Lung (tissue), 12 donors: ENCODE results near the gene TMEM126A. TPM values are rescaled to one million over a fixed set of nuclear protein-coding genes. Genes with fewer than 3 reads are reported as not detected.

Experiments used
- ATAC-seq: fragments of 200-7000 bp; cut with Tn5 transposase; one replicate; pipeline ENCODE4 v1.9.1; 2020; ENCODE audit warnings: moderate number of reproducible peaks; ENCODE audit not compliant: insufficient read depth, low FRiP score
- DNase-seq, 3 donors: peaks; one replicate each; pipeline ENCODE4 v3.0.0-alpha.2; 2013 to 2017
- H3K27ac ChIP-seq, 2 donors: one replicate each; pipeline ENCODE4 v1.5.1; 2013; ENCODE audit warnings: mild to moderate bottlenecking in 2 of 2, moderate library complexity in 2 of 2, control low read depth in 1 of 2, inconsistent platforms in 1 of 2, low read depth in 1 of 2, low read length in 1 of 2
- H3K27me3 ChIP-seq, 3 donors: one replicate each; pipeline ENCODE4 v1.5.1; 2013; ENCODE audit warnings: low read length in 2 of 3; ENCODE audit not compliant: control insufficient read depth in 3 of 3, insufficient read depth in 3 of 3
- H3K36me3 ChIP-seq, 4 donors: one replicate each; pipeline ENCODE4 v1.5.1; 2013; ENCODE audit warnings: low read length in 4 of 4, mild to moderate bottlenecking in 1 of 4, moderate library complexity in 1 of 4; ENCODE audit not compliant: control insufficient read depth in 4 of 4, insufficient read depth in 4 of 4
- H3K4me1 ChIP-seq, 5 donors: one replicate each; pipeline ENCODE4 v1.5.1; 2013; ENCODE audit warnings: low read length in 5 of 5, mild to moderate bottlenecking in 2 of 5, moderate library complexity in 1 of 5; ENCODE audit not compliant: control insufficient read depth in 5 of 5, insufficient read depth in 5 of 5
- H3K4me3 ChIP-seq: one replicate; pipeline ENCODE4 v1.5.1; 2013; ENCODE audit warnings: mild to moderate bottlenecking, control low read depth, moderate library complexity
- H3K9ac ChIP-seq, 2 donors: one replicate each; pipeline ENCODE4 v1.5.1; 2013; ENCODE audit warnings: low read length in 2 of 2, control low read depth in 1 of 2; ENCODE audit not compliant: insufficient read depth in 1 of 2
- H3K9me3 ChIP-seq, 4 donors: one replicate each; pipeline ENCODE4 v1.5.1; 2013; ENCODE audit warnings: low read length in 3 of 4, mild to moderate bottlenecking in 1 of 4, moderate library complexity in 1 of 4; ENCODE audit not compliant: control insufficient read depth in 4 of 4, insufficient read depth in 3 of 4
- CTCF ChIP-seq: IDR thresholded peaks from 2 replicates; pipeline ENCODE4 v1.5.1; 2012; ENCODE audit warnings: mild to moderate bottlenecking; ENCODE audit errors: control extremely low read depth, extremely low read depth
- WGBS, 2 donors: extraction: QIAGEN DNeasy Blood & Tissue Kit; methylation state at CpG; one replicate each; pipeline ENCODE4 v1.1.7; 2013; 5-methylcytosine and 5-hydroxymethylcytosine counted together
- polyA plus RNA-seq, 2 donors: library from polyadenylated mRNA; stranded (reverse); fragments of 200-250 nt; gene quantifications; one replicate each; pipeline ENCODE4 v1.2.1, GENCODE V29; 2013
- total RNA-seq, 2 donors: library from RNA; depleted of rRNA in 1 of 2; stranded (reverse); fragments of >200 nt in 1 of 2; gene quantifications; one replicate each; pipeline ENCODE4 v1.2.1, GENCODE V29; 2014 to 2021
- donor health status: control.
- donor health status: control.
- donor health status: Bipolar disorder and iron deficiency.
- donor health status: healthy.
- donor health status: DM: yes; HTN: yes; CAD: no.

The TMEM126A gene
- total and polyA plus RNA-seq, 4 donors = 17.1 to 75.4 (median 35.2) TPM

GRCh38 chr11:85661972-85662664, 14.4 kb downstream of the TMEM126A start:
- H3K4me3 ChIP-seq = no peak overlapping the region
- H3K36me3 ChIP-seq = peaks cover 1 to 21% (median 9%) of the 10 kb centered on the region in 4 donors
- H3K27ac ChIP-seq = no peak overlapping the region
- no peaks in the 10 kb centered on the region for H3K9me3 ChIP-seq
- H3K4me1 ChIP-seq = peaks cover 0 to 31% (median 3%) of the 10 kb centered on the region in 5 donors
- no peak for TF ChIP-seq CTCF
- H3K27me3 ChIP-seq = no peaks in the 10 kb centered on the region
- peak overlapping the region in 1 of 2 donors; percentile 98 for H3K9ac ChIP-seq
- DNase-seq = peak in 2 of 3 donors; percentile 34 to 46
- WGBS, 2 donors = 12 to 14% methylated on average over 4 of the region's 4 CpGs
- no peak for ATAC-seq

GRCh38 chr11:85663080-85663752, 15.4 kb downstream of the TMEM126A start:
- Histone ChIP-seq H3K27ac (peak overlapping the region in 1 of 2 donors; percentile 100), H3K4me1 (peaks cover 0 to 31% (median 3%) of the 10 kb centered on the region in 5 donors)

GRCh38 chr11:85663753-85664614, 16.2 kb downstream of the TMEM126A start:
- TF ChIP-seq CTCF = peak; percentile 9
- H3K27ac ChIP-seq = peak overlapping the region; percentile 99 to 100
- peaks cover 0 to 31% (median 3%) of the 10 kb centered on the region in 5 donors for H3K4me1 ChIP-seq
- DNase-seq = peak; percentile 87 to 89 (median 87)
- peaks cover 0 to 21% (median 7%) of the 10 kb centered on the region in 4 donors for H3K36me3 ChIP-seq
- peak overlapping the region; percentile 98 to 99 for H3K9ac ChIP-seq
- H3K9me3 ChIP-seq = no peaks in the 10 kb centered on the region
- no peaks in the 10 kb centered on the region for H3K27me3 ChIP-seq
- H3K4me3 ChIP-seq = peak overlapping the region; percentile 92
- ATAC-seq = peak; percentile 73
- WGBS, 2 donors = 0% methylated on average over 73 of the region's 73 CpGs

More at GRCh38 chr11:85663080-85663752, 15.4 kb downstream of the TMEM126A start:
- Histone ChIP-seq H3K27me3 (no peaks in the 10 kb centered on the region), H3K36me3 (peaks cover 0 to 21% (median 7%) of the 10 kb centered on the region in 4 donors), H3K4me3 (peak overlapping the region; percentile 92), H3K9ac (peak overlapping the region; percentile 98 to 99), H3K9me3 (no peaks in the 10 kb centered on the region)
- DNase-seq = peak in 1 of 3 donors; percentile 33
- 5 to 9% methylated on average over 10 of the region's 10 CpGs for WGBS, 2 donors
- TF ChIP-seq CTCF = no peak
- no peak for ATAC-seq
